ENCODE measurements around the gene TCEA2. TPM values are rescaled to one million over a fixed set of nuclear protein-coding genes. Genes with fewer than 3 reads are reported as not detected.

The TCEA2 gene
- total and polyA plus RNA-seq, 2 of the 13 experiments (the other 11 are each of a cell fraction or from before 2014, with no cell fraction given): 28.1 to 33.7 TPM

DNA sequence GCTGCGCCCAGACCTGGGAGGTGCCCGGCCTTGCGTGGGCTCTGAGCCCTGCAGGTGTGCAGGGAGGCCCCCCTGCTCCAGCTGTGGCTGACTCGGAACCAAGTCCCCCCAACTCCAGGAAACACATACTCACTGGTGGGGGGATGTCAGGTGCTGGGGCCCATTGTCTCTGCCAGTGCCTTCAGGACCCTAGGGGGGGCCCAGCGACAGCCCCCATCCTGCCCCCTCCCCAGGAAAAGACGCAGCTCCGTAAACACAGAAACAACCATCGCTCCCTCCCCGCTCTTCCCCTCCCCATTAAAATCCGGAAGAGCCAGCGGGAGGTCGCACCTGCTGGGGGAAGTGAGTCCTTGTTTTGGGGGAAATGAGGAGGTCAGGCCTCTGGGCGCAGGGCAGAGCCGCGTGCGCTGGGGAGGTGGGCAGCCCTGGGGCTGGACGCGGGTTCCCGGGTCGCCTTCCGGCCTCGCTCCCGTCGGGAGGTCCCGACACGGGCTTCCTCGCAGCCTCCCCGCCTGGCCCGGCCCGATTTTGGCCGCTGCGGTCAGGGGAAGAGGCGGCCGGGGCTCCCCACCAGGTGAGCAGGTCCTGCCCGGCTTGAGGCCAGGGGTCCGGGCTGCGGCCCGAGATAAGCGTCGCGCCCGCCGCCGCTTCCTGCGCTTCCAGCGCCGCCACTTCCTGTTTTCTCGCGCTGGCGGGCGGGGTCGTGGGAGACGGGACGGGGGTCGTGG is 20.8 kb upstream of the TCEA2 start (continued):
- TF ChIP-seq MED1 (CRISPR knock-in tag; IDR thresholded peaks at IDR 0.05): peak; percentile 32; the same call in 1 of the 2 replicates
- TF ChIP-seq, protein P1, sequence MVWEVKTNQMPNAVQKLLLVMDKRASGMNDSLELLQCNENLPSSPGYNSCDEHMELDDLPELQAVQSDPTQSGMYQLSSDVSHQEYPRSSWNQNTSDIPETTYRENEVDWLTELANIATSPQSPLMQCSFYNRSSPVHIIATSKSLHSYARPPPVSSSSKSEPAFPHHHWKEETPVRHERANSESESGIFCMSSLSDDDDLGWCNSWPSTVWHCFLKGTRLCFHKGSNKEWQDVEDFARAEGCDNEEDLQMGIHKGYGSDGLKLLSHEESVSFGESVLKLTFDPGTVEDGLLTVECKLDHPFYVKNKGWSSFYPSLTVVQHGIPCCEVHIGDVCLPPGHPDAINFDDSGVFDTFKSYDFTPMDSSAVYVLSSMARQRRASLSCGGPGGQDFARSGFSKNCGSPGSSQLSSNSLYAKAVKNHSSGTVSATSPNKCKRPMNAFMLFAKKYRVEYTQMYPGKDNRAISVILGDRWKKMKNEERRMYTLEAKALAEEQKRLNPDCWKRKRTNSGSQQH (CRISPR knock-in tag; IDR thresholded peaks at IDR 0.05; ENCODE audit: low read depth): no peak
- peak; percentile 50 for TF ChIP-seq ETV6 (CRISPR knock-in tag; conservative IDR thresholded peaks at IDR 0.05)
- TF ChIP-seq, protein P2, sequence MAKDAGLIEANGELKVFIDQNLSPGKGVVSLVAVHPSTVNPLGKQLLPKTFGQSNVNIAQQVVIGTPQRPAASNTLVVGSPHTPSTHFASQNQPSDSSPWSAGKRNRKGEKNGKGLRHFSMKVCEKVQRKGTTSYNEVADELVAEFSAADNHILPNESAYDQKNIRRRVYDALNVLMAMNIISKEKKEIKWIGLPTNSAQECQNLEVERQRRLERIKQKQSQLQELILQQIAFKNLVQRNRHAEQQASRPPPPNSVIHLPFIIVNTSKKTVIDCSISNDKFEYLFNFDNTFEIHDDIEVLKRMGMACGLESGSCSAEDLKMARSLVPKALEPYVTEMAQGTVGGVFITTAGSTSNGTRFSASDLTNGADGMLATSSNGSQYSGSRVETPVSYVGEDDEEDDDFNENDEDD (CRISPR knock-in tag; IDR thresholded peaks at IDR 0.05; ENCODE audit: borderline replicate concordance): peak; percentile 79; the same call in 1 of the 2 replicates
- TF ChIP-seq, protein P3, sequence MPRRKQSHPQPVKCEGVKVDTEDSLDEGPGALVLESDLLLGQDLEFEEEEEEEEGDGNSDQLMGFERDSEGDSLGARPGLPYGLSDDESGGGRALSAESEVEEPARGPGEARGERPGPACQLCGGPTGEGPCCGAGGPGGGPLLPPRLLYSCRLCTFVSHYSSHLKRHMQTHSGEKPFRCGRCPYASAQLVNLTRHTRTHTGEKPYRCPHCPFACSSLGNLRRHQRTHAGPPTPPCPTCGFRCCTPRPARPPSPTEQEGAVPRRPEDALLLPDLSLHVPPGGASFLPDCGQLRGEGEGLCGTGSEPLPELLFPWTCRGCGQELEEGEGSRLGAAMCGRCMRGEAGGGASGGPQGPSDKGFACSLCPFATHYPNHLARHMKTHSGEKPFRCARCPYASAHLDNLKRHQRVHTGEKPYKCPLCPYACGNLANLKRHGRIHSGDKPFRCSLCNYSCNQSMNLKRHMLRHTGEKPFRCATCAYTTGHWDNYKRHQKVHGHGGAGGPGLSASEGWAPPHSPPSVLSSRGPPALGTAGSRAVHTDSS (CRISPR knock-in tag; conservative IDR thresholded peaks at IDR 0.05): no peak
- TF ChIP-seq ZSCAN31 (CRISPR knock-in tag; IDR thresholded peaks at IDR 0.05; ENCODE audit: low read depth): peak; percentile 95
- TF ChIP-seq ZNF749 (CRISPR knock-in tag; IDR thresholded peaks at IDR 0.05; ENCODE audit: borderline replicate concordance): peak; percentile 72; the same call in 1 of the 2 replicates
- TF ChIP-seq, protein P4, sequence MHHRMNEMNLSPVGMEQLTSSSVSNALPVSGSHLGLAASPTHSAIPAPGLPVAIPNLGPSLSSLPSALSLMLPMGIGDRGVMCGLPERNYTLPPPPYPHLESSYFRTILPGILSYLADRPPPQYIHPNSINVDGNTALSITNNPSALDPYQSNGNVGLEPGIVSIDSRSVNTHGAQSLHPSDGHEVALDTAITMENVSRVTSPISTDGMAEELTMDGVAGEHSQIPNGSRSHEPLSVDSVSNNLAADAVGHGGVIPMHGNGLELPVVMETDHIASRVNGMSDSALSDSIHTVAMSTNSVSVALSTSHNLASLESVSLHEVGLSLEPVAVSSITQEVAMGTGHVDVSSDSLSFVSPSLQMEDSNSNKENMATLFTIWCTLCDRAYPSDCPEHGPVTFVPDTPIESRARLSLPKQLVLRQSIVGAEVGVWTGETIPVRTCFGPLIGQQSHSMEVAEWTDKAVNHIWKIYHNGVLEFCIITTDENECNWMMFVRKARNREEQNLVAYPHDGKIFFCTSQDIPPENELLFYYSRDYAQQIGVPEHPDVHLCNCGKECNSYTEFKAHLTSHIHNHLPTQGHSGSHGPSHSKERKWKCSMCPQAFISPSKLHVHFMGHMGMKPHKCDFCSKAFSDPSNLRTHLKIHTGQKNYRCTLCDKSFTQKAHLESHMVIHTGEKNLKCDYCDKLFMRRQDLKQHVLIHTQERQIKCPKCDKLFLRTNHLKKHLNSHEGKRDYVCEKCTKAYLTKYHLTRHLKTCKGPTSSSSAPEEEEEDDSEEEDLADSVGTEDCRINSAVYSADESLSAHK (CRISPR knock-in tag; IDR thresholded peaks at IDR 0.05; ENCODE audit: borderline replicate concordance): no peak
- TF ChIP-seq, protein P5, sequence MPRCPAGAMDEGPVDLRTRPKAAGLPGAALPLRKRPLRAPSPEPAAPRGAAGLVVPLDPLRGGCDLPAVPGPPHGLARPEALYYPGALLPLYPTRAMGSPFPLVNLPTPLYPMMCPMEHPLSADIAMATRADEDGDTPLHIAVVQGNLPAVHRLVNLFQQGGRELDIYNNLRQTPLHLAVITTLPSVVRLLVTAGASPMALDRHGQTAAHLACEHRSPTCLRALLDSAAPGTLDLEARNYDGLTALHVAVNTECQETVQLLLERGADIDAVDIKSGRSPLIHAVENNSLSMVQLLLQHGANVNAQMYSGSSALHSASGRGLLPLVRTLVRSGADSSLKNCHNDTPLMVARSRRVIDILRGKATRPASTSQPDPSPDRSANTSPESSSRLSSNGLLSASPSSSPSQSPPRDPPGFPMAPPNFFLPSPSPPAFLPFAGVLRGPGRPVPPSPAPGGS (CRISPR knock-in tag; IDR thresholded peaks at IDR 0.05): no peak; the same call in 1 of the 2 replicates
- TF ChIP-seq JARID2 (CRISPR knock-in tag; IDR thresholded peaks at IDR 0.05; ENCODE audit: insufficient replicate concordance): no peak
- TF ChIP-seq ZNF773 (CRISPR knock-in tag; IDR thresholded peaks at IDR 0.05; ENCODE audit: borderline replicate concordance): no peak
- no peak for TF ChIP-seq GATAD2A (CRISPR knock-in tag; IDR thresholded peaks at IDR 0.05)
- TF ChIP-seq, protein P6, sequence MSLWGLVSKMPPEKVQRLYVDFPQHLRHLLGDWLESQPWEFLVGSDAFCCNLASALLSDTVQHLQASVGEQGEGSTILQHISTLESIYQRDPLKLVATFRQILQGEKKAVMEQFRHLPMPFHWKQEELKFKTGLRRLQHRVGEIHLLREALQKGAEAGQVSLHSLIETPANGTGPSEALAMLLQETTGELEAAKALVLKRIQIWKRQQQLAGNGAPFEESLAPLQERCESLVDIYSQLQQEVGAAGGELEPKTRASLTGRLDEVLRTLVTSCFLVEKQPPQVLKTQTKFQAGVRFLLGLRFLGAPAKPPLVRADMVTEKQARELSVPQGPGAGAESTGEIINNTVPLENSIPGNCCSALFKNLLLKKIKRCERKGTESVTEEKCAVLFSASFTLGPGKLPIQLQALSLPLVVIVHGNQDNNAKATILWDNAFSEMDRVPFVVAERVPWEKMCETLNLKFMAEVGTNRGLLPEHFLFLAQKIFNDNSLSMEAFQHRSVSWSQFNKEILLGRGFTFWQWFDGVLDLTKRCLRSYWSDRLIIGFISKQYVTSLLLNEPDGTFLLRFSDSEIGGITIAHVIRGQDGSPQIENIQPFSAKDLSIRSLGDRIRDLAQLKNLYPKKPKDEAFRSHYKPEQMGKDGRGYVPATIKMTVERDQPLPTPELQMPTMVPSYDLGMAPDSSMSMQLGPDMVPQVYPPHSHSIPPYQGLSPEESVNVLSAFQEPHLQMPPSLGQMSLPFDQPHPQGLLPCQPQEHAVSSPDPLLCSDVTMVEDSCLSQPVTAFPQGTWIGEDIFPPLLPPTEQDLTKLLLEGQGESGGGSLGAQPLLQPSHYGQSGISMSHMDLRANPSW (CRISPR knock-in tag; IDR thresholded peaks at IDR 0.05; ENCODE audit: borderline replicate concordance): no peak
- no peak for TF ChIP-seq ZBTB8A (CRISPR knock-in tag; IDR thresholded peaks at IDR 0.05; ENCODE audit: borderline replicate concordance, low read depth)
- TF ChIP-seq PHF5A (CRISPR knock-in tag; IDR thresholded peaks at IDR 0.05; ENCODE audit: low read depth, unreplicated experiment): no peak
